SHP77 (cell line): ENCODE results near the gene CAMK1.
"Not testable (repeated sequence)": the region's sequence is repeated elsewhere in the genome, so short reads cannot be mapped to it uniquely, and the experiment has no call there.

Source experiments
- DNase-seq, 2 experiments: peaks; one replicate each; lab custom pipeline; 2025; lab: John Stamatoyannopoulos, UW

The CAMK1 gene

DNA sequence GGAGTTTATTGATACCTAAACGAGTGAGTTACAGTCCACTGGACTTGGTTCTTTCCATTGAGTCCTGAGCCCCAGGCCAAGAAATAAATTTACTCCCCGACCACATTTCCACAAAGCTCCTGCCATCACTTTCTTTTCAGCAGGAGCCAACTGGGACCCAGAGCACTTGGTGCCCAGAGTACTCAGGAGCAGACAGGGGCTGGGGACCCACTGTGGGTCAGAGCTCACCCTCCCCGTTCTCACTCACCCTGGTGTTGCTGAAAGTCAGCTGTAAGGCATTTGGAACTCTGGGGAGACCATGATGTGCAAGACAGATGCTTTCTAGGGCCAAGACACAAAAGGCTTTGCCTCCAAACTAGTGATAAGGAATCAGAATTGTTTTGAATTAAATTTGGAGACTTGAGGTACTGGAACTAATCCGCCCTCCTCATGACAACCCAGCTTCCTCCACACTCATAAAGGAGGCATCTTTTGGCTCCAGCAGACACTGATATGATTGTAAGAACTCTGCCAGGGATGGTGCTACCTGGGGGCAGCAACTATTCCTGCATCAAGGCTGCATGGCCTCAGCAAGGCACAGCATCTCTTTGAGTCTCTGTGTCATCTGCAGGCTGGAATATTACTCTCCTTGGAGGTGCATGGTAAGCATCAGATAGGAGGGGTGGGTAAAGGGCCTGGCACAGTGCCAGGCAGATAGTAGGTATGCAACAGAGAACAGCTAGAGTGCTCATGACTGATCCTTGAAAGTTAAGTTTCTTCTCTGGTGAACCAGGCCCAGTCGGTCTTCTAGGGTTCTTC is 7.3 kb upstream of the CAMK1 start:
- no peak for DNase-seq

DNA sequence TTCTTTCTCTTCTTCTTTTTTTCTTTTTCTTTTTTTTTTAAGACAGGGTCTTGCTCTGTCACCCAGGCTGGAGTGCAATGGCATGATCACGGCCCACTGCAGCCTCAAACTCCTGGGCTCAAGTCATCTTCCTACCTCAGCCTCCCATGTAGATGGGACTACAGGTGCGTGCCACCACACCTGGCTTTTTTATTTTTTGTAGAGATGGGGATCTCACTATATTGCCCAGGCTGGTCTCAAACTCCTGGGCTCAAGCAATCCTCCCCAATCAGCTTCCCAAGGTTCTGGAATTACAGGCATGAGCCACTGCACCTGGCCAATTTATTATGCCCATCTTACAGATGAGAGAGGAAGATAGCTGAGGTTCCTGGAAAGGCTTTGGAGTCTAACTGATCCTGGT is 1.3 kb upstream of the CAMK1 start:
- not testable (repeated sequence) for DNase-seq

DNA sequence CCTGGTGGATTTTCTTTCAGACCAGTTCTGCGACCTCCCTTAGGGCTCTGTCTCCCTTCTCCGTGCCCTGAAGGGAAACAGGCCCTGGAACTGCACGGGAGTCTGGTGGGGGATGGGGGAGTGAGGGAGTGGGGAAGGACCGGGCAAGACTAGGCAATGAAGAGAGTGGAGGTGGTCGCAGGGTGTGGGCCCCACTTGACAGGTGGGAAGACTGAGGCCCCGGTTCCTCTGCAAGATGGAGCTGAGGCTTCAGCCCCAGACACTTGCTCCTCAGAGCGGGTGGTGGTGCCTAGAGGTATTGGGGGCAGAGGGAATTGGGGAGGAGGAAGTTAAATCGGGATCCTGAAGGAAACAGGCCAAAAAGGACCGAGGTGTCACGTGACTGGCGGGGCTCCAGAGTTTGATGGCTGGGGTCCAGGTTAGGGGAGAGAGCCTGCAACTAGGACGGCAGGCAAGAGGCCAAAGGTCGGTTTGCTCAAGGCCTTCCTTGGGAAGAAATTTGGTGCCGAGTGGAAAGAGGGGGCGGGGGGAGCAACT is 597 bp upstream of the CAMK1 start:
- DNase-seq, result no peak

DNA sequence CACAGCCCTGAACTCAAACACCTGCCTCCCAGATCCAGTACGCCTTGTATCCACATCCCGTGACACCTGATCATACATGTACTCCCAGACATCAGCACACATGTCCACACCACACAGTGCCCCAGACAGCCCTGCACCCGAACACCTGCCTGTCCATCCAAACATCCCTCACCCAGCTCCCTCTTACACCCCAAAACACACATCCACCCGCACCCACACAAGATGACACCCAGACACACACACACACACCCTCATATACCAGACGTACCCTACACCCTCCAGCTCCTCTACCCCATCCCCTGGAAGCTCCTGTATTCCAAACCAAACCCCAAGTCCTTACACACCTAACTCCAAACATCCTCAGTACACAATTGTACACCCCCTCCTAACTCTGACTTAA is 735 bp downstream of the CAMK1 start:
- DNase-seq, result no peak

DNA sequence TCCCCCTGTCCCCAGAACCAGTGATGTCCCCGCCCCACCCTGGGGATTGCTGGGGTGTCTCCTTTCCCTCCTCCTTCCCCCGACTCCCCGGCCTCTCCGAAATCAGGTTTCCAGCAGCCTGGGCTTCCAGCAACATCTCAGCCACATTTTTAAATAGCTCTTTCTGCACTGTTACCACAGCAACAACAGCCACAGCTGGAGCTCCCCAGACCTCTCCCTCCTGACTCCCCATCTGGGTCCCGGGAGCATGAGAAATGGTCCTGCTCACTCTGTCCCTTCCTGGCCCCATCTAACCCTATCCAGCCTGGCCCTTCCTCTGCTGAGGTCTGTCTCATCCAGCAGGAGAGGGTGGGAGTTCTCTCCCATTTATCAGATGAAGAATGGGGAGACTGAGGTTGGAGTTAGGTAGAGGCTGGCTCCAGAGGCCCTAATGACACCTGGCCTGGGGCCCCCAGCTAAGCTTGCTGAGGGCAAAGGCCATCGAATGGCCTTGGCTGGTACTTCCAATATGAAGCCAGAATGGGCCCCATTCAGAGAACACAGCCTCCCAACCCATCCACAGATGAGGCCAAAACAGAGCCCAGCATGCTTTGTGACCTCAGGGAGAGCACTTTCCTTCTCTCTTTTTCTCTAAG is 1.5 kb downstream of the CAMK1 start:
- DNase-seq, result no peak

DNA sequence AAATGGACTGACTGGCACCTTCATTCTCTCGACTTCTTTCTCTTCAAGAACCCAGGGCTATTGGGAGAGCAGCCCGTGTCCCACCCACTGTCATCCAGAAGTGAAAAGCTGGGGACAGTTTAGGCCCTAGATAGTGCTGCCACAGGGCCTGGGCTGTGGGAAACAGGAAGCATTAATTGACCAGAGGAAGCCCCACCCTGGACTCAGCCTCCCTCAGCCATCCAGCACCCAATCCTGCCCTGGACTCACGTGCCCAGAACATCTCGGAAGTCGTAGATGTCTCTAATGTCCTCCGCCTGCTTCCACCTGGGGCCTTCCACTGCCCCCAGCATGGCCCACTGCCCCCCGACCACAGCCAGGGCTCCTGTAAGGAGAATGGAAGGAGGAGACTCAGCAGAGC is 2.3 kb downstream of the CAMK1 start:
- no peak for DNase-seq

DNA sequence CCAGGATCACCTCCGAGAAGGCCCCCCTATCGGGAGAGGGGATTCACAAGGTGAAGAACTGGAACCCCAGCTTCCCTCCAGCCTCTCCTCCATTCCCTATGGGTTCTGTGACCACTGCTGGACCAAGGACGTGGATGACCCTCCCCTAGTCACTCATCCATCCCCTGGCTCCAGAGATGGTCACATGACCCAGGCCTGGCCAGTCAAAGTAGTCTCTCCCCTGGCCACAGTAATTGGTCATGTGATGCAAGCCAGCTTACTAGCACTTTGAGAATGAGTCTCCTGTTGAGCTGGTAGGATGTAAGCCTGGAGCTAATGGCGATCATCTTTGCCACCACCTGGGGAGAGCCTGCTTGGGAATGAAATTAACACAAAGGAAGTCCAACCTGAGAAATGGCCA is 3.9 kb downstream of the CAMK1 start:
- no peak for DNase-seq

DNA sequence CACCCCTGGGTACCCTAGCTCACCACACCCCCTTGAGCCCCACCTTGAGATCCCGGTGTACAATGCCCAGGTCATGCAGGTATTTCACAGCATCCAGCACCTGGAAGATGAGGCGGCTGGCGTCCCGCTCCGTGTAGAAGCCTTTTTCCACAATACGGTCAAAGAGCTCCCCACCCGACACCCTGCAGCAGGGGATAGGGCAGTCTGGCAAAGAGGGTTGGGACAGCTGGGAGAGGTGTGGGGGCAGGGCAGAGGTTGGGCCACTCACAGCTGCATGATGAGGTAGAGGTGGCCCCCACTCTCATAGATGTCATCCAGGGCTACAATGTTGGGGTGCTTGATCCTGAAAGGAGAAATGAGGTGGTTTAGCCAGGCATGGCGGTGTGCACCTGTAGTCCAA is 6.9 kb downstream of the CAMK1 start:
- DNase-seq, result no peak

DNA sequence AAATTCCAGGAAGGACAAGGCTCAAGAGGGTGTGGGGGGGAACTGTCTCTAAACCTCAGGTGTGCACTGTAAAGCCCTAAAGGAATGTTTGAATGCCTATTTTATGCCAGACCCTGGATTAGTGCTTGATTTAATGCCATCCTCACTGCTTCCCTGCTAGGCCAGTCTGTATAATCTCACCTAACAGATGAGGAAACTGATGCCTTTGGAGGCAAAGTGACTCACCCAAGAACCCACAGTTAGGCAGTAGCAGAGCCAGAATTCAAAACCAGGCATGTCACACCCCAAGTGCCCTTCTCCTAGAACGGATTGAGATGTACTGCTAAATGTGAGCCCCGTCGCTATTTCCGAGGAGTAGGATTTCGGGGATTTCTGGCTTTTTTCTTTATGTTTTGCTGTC is 7.8 kb downstream of the CAMK1 start:
- no peak for DNase-seq

DNA sequence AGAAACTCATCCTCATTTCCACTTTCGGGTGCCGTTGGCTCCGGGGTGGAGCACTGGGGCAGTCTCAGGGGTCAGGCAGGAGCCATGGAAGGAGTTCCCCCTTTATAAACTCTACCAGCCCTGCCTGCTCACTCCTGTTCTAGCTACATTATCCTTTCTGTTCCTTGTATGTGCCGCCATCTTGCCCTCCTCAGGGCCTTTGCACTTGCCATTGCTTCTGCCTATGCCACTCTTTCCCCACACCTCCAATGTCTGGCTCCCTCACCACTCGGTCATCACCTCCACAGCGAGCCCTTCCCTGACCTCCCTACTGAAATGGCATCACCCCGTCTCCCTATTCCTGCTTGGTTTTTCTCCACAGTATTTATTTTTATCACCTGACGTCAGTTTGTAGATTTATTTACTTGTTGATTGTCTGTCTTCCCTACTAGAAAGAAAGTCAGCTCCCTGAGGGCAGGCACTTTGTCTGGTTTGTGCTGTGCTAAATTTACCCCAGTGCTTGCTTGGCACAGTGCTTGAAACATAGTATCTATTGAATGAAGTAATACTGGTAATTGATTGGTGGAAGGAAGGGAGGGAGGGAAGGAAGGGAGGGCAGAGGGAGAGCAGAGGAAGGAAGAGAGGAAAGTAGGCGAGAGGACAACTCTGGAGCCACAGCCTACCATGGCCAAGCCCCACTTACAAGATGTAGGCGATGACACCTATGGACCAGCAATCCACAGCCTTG is 8.8 kb downstream of the CAMK1 start:
- DNase-seq, result no peak

DNA sequence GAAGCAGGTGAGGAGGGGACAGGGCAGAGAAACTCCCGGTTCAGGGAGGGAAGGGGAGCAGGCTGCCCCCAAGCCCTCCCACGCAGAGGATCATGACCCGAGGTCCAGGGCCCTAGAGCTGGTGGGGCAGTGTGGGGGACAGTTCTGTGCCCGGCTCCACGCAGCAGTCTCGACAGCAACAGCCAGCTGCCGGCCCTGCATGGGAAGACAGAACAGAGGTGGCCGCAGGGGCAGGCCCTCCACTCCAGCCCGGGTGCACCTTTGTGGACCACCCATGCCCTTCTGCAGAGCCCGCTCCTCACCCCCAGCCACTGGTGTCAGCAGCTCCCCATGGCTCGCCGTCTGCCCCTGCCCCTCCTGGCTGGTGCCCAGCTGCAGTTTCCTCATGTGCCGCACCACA is 12.3 kb downstream of the CAMK1 start:
- no peak for DNase-seq

DNA sequence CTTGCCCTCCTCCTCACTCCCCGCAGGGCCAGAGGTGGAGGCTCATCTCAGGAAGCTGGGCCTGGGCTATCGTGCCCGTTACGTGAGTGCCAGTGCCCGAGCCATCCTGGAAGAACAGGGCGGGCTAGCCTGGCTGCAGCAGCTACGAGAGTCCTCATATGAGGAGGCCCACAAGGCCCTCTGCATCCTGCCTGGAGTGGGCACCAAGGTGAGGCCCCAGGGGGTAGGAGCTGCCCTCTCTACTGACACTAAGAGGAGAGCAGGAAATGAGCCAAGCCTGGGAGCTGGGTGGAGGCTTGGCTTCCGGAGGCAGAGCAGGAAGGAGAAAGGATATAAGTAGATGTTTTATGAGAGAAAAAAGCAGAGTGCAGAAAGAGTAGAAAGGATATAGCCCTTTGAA is 15.1 kb downstream of the CAMK1 start:
- DNase-seq, result no peak

DNA sequence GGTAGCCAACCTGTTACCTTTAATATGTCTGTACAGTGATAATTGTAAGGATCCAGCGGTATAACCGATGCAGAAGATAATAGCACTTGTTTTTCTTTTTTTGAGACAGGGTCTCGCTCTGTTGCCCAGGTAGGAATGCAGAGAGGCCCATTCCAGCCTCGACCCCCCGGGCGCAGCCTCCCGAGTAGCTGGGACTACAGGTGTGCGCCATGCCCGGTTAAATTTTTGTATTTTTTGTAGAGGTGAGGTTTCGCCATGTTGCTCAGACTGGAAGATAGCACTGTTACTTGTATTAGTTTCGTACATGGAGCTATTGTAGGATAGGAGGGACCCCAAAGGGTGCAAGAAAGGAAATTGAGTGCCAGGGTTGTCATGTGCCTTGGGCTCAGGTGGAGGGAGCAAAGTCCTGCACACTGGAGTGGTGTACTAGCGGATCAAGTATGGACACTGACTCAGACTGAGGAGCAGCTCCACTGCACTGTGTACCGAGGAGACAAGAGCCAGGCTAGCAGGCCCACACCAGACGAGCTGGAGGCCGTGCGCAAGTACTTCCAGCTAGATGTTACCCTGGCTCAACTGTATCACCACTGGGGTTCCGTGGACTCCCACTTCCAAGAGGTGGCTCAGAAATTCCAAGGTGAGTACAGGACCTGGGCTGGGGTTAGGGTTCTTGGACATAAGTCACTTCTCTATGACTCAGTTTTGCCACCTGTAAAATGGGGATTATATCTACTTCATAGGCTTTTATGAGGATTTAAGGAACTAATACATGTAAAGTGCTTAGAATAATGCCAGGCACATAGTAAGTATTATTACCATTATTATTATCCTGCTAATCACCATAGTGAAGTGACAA is 19.0 kb downstream of the CAMK1 start:
- peak in 1 of 2 experiments; percentile 16 for DNase-seq

DNA sequence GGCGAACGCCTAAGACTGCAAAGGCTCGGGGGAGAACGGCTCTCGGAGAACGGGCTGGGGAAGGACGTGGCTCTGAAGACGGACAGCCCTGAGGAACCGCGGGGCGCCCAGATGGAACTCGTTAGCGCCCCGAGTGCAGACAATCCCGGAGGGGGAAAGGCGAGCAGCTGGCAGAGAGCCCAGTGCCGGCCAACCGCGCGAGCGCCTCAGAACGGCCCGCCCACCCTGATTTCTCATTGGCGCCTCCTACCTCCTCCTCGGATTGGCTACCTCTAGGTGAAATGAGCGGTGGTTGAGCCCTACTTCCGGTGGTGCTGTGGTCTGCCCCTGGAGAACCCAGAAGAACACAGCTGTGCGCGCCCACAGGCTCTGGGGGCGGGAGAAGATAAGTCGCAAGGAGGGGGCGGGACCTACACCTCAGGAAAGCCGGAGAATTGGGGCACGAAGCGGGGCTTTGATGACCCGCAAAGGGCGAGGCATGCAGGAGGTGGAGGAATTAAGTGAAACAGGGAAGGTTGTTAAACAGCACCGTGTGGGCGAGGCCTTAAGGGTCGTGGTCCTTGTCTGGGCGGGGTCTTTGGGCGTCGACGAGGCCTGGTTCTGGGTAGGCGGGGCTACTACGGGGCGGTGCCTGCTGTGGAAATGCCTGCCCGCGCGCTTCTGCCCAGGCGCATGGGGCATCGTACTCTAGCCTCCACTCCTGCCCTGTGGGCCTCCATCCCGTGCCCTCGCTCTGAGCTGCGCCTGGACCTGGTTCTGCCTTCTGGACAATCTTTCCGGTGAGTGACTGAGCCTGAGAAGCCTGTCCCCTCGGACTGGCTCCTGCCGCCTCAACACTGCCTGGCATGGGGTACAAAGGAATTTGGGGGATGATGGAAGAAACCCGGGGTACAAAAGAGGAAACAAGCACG is 19.8 kb downstream of the CAMK1 start, which contains the start of gene OGG1:
Gene OGG1, plus strand, starts transcription at position 308 of the 911 bp plus-strand sequence. Its CDS starts 335 bp downstream, at position 643.
- peak; percentile 97 for DNase-seq

DNA sequence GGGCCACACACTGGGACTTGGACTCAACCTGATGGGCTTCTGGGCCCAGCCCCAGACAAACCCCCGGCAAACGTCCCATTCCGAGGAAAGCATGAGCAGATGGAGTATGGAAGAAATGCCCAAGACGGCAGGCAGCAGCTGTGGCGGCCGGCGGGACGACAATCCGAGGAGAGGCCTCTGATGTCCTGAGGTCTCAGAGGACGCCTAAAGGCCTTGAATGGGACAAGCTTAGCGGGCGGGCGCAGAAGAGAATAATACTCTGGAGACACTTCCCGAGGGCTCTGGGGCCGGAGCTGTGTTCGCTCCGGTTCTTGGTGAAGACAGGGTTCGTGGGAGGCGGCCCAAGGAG is 20.5 kb downstream of the CAMK1 start:
- DNase-seq, result peak in 1 of 2 experiments; percentile 35

DNA sequence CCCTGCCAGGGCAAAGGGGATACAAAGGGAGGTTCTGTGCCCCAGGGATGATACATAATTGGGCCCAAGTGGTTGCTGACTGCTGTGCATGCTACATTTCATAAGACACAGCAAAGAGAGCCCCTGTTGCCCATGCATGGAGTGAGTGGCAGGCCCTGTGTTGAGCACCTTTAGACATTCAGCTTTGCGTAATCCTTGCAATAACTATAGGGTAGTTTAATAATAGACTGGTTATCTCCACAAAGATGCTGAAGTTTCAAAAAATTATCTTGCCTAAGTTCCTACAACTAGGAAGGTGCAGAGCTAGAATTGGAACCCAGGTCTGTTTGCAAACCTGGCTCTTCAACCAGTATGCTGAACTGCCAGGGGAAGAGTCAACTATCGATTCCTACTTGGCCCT is 21.7 kb downstream of the CAMK1 start:
- no peak for DNase-seq

DNA sequence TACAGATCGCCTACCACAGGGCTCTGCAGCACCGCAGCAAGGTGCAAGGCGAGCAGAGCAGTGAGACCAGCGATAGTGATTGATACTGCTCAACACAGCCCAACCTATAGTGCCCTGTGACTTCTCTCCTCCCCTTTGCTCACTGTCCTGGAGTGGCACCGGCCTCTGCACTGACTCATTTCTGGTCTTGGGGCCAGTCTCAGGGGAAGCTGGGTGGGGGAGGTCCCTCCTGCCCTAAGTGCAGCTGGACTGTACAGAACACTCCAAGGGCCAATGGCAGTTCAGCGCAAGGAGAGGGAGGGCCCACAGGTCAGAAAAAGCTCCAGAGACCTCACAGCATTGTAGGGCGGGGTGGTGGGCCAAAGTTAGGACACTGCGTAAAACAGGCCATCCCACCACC is 22.5 kb downstream of the CAMK1 start:
- DNase-seq, result no peak

DNA sequence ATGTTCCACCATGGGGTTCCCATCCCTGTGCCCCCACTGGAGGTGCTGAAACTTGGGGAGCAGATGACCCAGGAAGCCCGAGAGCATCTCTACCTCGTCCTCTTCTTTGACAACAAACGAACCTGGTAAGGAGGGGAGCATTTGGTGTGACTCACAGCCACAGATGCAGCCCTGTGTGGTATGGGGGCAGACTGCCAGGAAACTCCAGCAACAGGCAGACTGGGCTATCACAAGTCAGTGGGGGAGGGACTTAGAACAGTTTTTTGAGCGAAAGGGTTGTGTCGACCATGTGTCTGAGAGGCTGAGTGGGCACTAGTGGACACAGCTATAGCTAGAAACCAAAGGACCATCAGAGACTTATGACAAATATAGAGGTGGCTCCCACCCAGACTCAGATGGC is 23.4 kb downstream of the CAMK1 start:
- DNase-seq, result no peak

DNA sequence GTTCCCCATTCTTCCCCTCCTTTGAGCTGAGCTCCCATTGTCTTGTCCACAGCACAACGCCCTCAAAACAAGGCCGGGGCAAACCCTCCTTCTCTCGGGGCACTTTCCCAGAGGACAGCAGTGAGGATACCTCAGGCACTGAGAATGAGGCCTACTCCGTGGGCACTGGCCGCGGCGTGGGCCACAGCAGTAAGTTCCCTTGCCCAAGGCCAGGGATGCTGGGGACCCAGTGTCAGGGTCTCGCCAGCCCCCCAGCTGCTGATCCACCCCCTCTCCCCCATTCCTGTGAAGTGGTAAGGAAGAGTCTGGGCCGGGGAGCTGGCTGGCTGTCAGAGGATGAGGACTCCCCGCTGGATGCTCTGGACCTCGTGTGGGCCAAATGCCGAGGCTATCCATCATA is 24.2 kb downstream of the CAMK1 start:
- no peak for DNase-seq

DNA sequence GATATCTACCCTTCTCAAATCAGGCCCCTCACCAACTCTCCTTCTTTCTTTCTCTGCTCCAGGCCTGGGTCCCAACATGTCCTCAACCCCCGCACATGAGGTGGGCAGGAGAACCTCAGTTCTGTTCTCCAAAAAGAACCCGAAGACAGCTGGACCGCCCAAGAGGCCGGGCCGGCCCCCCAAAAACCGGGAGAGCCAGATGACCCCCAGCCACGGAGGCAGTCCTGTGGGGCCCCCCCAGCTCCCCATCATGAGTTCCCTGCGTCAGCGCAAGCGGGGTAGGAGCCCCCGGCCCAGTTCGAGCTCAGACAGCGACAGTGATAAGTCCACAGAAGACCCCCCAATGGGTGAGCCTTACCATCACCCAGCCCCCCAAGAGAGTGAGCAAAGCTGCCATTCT is 25.6 kb downstream of the CAMK1 start:
- no peak for DNase-seq

DNA sequence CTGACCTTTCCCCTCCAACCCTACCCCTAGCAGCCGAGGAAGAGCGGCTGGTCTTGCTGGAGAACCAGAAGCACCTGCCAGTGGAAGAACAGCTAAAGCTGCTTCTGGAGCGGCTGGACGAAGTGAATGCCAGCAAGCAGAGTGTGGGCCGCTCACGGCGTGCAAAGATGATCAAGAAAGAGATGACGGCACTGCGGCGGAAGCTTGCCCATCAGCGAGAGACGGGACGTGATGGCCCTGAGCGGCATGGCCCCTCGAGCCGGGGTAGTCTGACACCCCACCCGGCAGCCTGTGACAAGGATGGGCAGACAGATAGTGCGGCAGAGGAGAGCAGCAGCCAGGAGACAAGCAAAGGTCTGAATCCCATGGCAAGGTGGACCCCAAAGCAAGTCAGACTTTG is 26.2 kb downstream of the CAMK1 start:
- DNase-seq, result no peak
